ENCODE measurements around the gene CSPG4. TPM values are rescaled to one million over a fixed set of nuclear protein-coding genes. Genes with fewer than 3 reads are reported as not detected.
A peak's percentile ranks its signal among the peaks of the same experiment; 100 is the strongest.

CSPG4 gene
- total RNA-seq, 1 experiment from 2014 or later: 32.3 TPM

DNA sequence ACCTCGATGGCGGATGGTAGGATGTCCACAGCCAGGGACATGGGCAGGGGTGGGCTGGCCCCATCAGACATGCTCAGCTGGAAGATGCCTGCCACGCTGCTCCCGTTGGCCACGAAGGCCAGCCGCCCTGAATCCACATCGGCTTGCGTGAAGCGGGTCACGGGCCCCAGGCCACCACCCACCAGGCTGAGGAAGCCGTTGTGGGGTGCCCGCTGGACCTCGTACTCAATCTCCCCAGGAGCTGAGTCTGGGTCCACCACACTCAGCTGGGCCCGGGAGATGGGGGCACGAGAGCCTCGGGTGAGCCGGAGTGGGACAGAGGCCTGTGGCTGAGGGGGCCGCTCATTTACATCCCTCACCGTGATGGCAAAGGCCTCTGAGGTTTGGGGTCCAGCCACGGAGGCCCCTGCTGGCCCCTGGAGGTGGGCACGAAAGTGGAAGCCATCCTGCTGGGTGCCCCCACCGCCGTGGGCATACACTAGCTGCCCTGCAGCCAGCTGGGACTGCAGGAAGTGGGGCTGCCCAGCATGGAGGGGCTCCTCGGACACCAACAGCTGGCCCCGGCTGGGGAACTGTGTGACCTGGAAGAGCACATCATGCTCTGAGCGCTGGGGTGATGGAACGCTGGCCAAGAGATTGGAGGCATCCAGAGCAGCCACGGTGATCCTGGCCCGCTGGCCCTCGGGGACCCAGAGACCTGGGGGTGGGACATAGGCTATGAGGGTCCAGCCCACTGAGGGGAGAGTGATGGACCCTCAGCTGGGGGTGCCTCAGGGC, 35.8 kb downstream of the CSPG4 start:
- in situ Hi-C loops (cut with HindIII; ENCODE audit: low sequenced_read_pairs): no loop called here
- DNase-seq (ENCODE audit: low spot score): no peak

DNA sequence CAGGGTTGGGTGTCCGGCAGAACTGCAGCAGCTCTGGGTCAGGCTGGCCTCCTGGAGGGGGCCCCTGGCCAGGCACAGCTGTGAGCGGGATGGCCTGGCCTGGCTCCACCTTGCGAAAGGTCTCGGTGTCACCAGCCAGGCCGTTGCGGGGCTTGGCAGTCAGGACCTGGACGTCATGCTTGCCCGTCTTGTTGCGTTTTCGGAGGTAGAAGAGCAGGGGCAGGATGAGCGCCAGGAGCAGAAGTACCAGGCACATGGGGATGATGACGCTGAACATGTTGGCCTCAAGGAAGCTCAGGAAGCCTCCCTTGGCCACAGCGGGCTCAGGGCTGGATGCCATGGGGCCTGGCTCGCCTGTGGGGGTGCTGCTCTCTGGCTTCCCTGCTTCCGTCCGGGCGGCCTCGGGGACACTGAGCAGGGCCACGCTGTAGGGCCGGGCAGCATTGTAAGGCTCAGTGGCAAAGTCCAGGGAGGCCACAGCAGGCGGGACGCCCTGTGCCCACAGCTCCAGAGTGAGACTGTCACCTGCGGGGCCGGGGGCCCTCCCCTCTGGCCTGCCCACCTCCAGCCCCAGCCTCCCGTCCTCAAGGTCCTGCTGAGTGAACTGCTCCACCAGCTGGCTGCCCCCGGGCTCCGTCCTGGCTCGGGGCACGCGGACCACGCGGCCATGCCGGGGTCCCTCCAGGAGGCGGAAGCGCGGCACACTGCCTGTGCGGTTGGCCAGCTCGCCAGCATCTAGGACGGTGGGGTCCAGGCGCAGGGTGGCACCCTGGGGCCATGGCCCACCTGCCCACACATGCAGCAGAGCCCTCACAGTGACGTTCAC, 36.9 kb downstream of the CSPG4 start:
- in situ Hi-C loops (cut with HindIII; ENCODE audit: low sequenced_read_pairs): no loop called here

DNA sequence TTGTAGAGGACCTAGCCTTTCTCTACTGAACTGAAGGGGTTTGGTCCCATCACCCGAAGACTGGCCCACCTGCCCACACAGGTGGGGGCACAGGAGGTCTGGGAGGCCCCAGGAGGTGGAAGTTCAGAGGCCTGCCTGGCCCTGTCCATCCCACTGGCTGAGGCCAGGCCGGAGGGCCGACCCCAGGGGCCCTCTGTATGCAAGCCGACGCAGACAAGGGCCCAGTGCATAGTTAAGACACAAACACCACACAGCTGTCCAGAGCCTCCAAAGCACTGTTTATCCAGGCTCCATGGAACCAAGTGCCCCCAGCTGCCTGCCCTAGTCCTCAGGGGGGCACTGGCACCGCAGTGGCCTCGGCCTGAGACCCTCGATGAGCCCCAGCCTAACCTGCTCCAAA, 38.3 kb downstream of the CSPG4 start:
- DNase-seq (ENCODE audit: low spot score): no peak
- in situ Hi-C loops (cut with HindIII; ENCODE audit: low sequenced_read_pairs): no loop called here

More for the DNA sequence above, 36.9 kb downstream of the CSPG4 start:
- DNase-seq (ENCODE audit: low spot score): no peak

DNA sequence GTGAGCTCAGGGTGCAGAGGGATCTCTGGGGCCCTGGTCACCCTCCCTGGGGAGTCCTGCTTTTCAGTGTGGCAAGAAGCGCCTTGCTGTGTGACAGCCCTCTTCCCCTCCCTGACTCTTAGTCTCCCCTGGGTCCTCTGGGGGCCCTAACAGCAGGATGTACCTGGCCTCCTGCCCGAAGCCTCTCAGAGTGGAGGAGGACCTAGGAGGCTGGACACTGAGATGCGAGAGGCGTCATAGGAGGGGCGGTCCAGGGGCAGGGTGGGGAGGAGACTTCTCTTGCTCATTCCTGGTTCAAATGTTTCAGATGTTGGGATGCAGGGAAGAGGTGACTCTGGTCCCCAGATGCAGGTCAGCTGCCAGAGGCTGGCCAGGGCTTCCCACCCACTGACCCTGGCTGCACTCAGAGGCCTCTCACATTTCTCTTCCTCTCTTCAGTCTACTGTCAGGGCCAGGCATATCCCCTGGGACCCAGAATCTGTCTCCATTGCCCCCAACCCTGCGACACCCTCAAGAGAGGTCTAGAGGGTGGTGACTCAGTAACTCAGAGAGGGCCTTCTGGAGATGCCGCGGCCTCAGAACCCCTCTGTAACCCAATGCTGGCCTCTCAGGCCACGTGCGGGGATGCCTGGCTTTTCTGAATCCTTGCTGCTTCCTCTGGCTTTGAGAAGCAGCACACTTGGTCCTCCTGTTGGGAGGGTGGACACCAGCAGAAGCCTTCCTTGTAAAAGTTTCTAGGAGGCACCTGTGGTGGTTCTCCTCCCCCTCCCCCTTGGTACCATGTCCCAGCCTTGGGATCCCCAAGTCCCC, 39.0 kb downstream of the CSPG4 start:
- in situ Hi-C loops (cut with HindIII; ENCODE audit: low sequenced_read_pairs): no loop called here

DNA sequence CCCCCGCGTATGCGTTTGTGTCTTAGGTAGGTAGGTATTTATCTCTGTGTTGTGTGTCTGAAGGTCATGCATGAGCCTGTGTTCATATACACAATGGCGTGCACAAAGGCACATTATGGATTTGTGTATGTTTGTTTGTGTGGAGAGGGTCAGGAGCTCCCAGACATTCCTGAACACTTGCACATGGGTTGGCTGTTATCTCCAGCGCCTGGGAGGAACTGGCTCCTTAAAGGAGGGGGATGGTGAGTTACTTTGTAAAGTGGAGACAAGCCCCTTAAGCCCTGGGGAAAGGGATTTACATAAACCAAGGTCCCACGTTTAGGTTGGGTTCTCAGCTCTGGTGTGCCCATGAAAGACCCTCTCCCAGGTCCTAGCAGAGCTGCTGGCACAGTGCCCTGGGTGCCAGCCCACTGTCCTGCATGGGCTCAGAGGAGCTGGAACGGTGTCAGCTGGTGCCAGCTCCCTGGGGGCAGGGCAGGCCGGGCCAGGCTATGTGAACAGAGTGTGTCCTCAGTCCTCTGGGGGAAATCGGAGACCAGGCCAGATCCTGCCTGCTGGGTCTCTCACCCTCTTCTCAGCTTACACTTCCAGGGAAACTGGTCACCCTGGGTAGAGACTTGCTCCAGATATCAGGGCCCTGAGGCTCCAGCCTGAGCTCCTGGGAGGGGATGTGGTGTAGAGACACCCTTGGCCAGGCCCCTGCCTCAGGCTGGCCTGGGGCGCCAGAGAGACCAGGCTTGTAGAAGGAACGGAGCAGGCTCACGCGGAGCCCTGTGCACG, 39.8 kb downstream of the CSPG4 start:
- DNase-seq (ENCODE audit: low spot score): no peak
- in situ Hi-C loops (cut with HindIII; ENCODE audit: low sequenced_read_pairs): no loop called here

More for the DNA sequence above, 39.0 kb downstream of the CSPG4 start:
- DNase-seq (ENCODE audit: low spot score): peak; percentile 34

DNA sequence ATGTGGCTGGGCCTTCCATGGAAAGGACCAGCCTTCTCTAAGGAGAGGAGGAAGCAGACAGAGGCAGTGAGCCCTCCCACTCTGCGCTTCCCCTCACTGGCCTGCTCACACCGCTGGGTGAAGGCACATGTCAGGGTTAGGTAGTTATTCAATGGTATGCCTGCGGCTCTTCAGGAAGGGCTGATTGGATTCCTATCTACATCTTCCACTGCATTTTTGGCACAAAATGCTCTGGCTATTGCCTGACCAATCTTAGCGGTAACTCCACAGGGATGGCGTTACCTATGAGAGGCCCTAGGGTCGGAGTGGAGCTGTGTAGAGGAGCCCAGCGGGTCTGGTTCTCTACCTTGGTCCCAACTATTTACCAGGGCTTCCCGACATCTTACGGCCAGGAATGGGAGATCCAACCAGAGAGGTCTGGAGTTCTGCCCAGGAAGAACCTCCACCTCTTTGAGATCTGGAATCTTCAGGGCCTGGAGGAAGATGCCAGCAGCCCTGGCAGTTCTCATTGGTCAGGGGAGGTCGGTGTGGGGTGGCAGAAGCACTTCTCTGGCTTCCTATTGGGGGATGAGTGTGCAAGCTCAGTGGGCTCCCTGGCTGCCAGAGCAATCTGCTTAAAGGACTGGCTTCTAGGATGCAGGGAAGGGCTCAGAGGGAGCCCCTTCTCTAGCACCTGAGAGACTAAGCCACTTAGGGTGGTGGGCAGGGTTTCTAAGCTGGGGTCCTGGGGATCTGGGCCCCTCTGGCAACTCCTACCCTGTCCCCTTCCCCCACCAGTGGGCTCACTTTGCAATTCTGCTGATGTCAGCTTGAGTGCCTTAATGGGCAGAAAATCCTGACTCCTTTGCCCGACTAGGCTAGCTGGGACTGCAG, 40.7 kb downstream of the CSPG4 start:
- in situ Hi-C loops (cut with HindIII; ENCODE audit: low sequenced_read_pairs): no loop called here
- no peak for DNase-seq (ENCODE audit: low spot score)

DNA sequence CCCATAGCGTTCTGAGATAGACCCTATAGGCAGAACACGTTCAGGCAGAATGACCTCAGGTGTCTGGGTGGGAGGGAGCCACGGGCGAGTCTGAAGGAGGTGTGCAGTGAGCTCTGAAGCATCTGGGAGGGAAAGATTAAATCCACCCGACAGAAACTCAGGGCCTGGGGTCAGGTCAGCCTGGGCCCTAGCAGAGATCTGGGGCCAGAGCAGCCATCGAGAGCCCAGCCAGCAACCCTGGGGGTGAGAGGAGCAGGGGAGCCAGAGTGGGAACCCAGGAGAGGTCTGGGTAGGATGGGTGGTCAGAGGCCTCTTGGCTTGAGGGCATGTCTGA, 42.8 kb downstream of the CSPG4 start:
- DNase-seq (ENCODE audit: low spot score): no peak
- in situ Hi-C loops (cut with HindIII; ENCODE audit: low sequenced_read_pairs): no loop called here

DNA sequence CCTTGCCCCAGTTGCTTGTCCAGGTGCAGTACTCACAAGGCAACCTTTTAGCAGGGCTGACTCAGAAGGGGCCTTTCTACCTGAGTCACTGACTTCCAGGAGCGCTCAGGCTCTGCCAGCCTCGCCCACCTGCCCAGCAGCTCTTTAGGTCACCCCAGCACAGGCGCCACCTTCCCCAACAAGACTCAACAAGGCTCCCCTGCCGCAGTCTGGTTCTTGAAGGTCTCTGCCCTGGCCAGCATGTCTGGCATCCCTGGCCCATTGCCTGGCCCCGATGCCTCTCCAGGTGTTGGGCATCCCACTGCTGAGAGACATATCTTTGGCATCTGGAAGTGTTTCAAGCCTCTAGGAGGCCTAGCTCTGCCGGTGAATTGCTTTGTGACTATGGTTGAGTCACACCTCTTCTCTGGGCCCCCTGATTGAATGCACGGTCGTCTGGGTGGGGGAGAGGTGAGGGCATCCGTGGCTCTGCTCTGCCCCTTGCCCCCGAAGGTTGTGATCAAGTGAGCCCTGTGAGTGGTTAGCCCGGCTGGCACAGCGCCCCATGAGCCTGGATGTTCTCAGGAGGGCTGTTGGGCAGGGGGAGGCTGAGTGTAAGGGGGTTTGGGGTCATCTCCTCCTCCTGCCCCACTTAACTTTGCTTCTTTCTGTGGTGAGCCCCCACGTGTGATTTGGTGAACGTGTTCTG, 43.3 kb downstream of the CSPG4 start:
- in situ Hi-C loops (cut with HindIII; ENCODE audit: low sequenced_read_pairs): no loop called here
- no peak for DNase-seq (ENCODE audit: low spot score)

DNA sequence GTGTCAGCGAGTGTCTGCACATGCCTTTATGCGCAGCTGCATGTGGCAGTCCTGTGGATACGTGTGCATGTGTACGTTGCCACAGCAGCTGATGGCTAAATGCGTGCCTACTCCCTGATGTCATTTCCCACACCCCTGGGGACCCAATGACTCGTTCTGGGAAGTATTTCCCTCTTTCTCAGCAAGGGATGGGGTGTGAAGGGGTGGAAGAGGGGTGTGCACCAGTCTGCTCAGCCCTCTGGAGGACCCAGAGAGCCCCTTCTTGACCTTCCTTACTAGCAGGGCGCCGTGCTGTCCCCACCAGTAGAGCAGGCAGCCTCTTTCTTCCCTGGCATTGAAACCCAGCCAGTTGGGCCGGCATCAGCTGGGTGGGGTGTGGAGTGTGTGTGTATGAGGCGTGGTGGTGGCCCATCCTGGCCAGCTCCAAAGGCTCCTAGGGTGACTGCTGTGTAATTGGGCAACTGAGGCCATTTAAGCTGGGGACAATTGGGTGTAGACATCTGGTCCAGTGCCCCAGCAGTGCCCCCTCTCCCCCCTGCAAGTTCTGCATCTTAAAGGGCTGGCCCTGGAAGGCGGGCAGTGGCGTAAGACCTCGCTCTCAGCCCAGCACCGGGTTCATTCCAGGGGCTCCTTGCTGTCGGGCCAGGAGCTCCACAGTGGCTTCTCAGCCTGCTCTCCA, 45.7 kb downstream of the CSPG4 start:
- DNase-seq (ENCODE audit: low spot score): no peak
- in situ Hi-C loops (cut with HindIII; ENCODE audit: low sequenced_read_pairs): no loop called here

DNA sequence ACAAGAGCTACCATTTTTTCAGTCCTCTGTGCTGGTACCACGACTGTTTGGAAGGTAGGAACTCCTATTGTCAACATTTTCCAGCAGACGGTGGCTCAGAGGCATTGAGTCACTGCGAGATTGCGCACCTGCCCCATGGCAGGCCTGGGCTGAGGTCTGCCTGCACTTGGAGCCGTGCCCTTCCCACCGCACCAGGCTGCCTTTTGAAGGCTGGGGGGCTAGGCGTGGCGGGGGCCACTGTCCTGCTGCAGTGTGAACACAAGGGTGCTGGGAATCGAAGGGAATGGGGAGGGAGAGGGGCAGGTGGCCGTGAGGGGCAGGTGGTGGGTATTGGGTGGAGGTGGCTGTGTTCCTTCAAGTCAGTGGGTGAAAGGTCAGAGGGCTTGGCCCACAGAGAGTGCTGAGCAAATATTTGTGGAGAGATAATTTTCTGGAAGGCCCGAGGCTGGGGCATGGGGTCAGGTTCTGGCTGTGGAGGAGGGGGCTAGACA, 48.7 kb downstream of the CSPG4 start:
- in situ Hi-C loops (cut with HindIII; ENCODE audit: low sequenced_read_pairs): no loop called here
- no peak for DNase-seq (ENCODE audit: low spot score)

DNA sequence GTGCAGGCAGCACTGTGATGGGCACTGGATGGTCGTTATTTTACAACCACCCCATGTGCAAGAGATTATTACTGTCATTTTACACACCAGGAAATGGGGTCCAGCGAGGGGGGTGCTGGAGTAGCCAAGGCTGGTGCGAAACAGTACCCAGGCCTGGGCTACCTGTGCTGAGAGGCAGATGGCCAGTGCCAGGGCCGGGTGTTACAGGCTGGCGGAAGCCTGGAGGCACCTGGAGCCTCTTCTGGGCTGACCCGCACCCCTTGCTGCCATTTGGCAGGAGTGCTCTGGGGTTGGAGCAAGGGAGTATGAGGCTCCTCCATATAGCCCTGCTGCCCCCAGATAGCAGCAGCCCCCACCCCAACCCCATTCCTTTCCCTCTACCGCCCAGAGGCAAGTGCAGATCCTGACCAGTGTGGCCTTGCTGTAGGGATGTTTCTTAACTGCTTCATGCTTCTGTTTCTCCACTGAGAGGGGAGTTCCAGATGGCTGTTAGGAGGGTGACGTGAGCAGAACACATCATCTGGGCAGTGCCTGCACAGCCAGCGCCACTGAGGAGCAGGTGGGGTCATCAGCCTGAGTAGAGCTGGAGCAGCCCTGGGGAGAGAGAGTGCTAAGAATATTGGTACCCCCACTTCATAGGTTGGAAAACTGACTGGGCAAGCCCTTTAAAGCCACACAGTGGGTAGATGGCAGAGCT, 49.7 kb downstream of the CSPG4 start:
- in situ Hi-C loops (cut with HindIII; ENCODE audit: low sequenced_read_pairs): no loop called here
- DNase-seq (ENCODE audit: low spot score): no peak

DNA sequence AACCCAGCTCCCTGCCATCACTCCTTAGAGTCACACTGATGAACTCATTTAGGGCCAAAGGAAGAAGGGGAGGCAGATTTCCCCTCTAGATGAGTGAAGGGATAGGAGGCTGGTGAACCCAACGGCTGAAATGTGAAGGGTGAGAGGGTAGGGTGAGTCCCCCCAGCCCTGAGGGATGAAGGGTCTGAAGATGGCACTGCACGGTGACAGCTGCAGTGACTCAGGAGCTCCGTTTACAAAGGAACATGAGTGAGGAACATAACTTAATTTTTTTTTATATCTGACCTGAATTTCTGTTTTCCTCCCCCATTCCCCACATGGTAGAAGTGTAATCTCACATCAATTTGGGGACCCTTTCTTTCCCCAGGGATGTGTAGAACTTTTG, 50.9 kb downstream of the CSPG4 start:
- no peak for DNase-seq (ENCODE audit: low spot score)
- in situ Hi-C loops (cut with HindIII; ENCODE audit: low sequenced_read_pairs): no loop called here

DNA sequence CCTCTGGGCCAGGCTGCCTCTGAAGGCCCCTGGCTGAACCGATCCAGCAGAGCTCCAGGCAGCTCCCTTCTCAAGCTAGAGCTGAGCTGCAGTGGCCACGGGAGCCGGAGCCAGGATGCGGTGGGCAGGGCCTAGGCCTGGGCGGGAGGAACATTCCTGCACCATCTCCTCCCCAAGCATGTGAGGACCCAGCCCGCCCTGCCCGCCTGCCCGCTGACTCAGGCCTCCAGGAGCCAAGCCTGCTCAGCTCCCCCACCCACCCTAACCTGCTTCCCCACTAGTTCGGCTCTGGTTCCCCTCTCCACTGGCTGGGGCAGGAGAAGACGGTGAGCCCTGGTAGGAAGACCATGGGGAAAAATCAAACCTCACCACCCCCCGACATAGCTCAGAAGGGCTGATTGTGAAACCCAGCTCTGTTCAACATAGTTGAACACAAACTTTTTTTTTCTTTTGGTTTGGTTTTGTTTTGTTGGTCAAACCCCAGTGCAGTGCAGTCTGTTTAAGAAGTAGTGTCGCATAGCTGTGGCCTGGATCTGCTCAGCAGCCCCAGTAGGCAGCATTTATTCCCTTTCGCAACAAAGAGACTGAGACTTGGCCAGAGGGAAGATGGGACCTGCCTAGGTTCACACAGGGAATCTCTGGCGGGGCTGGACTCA, 51.4 kb downstream of the CSPG4 start:
- in situ Hi-C loops (cut with HindIII; ENCODE audit: low sequenced_read_pairs): no loop called here
- no peak for DNase-seq (ENCODE audit: low spot score)

DNA sequence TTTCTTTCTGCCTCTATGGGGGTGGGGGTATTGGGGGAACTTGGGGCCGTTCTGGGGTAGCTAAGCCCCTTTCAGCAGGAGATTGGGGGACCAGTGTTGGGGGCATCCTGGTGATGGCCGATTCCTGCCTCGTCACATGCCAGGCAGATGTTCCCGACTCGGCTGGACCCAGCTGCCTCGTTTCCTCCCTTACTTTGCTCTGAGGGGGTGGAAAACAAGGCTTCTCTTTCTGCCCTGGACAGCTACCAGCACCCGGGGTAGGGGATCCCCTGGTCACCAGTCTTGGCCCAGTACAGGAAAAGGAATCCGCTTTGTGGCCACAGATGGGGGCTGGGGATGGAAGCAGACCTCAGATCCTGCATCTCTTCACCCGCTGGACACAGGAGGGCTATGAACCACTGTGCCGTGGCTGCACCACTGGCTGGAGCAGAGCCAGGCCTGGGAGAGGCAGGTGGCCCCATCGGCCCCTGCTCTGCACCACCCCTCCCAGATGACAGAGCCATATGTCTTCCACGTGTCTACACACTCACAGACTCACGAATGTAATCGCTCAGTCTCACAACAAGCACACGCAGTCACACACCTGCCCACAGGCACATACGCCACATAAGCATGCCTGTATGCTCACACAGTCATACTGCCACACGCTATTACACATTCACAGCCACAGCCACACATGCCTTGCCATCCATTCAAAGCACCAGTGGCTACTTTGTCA, 52.6 kb downstream of the CSPG4 start:
- in situ Hi-C loops (cut with HindIII; ENCODE audit: low sequenced_read_pairs): no loop called here

DNA sequence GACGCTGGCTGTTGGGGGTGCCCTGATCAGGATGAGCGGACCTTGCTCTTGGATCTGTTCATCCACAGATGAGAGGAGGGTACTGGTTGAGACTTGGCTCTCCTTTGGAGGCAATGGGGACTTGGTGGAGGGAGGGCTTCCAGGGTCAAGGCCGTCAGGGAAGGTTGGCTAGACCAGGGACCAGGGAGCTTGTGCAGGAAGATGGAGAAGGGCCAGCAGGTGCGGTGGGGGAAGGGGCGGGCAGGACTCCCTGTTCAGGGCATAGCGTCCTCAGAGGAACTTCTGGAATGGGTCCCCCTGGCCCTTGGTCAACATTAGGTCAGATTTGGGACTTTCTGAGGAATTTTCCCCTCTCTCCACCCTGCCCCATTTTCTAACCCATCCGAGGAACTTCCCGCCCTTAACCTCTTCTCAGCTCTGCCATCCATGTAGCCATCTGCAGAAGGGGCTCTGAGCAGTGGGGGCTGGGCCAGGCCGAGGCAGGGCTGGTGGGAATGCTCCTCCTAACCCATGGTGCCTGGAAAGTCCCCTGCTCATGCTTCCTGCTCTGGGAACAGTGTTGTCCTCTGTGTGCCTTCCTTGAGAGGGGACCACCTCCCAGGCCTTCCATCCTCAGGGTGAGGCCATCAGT, 53.4 kb downstream of the CSPG4 start:
- no peak for DNase-seq (ENCODE audit: low spot score)
- in situ Hi-C loops (cut with HindIII; ENCODE audit: low sequenced_read_pairs): no loop called here

More for the DNA sequence above, 52.6 kb downstream of the CSPG4 start:
- DNase-seq (ENCODE audit: low spot score): no peak

All from G401 (cell line).